Fibroblast of skin of left quadriceps (primary cell): ENCODE measurements around the gene ALG10B.
"Not testable (repeated sequence)": the region's sequence is repeated elsewhere in the genome, so short reads cannot be mapped to it uniquely, and the experiment has no call there.

Experiments used
- DNase-seq, 2 experiments: peaks; one replicate each; pipeline ENCODE4 v3.0.0-alpha.2; 2013; ENCODE audit warnings: low read depth in 2 of 2

Gene ALG10B, protein sequence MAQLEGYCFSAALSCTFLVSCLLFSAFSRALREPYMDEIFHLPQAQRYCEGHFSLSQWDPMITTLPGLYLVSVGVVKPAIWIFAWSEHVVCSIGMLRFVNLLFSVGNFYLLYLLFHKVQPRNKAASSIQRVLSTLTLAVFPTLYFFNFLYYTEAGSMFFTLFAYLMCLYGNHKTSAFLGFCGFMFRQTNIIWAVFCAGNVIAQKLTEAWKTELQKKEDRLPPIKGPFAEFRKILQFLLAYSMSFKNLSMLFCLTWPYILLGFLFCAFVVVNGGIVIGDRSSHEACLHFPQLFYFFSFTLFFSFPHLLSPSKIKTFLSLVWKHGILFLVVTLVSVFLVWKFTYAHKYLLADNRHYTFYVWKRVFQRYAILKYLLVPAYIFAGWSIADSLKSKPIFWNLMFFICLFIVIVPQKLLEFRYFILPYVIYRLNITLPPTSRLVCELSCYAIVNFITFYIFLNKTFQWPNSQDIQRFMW

DNA sequence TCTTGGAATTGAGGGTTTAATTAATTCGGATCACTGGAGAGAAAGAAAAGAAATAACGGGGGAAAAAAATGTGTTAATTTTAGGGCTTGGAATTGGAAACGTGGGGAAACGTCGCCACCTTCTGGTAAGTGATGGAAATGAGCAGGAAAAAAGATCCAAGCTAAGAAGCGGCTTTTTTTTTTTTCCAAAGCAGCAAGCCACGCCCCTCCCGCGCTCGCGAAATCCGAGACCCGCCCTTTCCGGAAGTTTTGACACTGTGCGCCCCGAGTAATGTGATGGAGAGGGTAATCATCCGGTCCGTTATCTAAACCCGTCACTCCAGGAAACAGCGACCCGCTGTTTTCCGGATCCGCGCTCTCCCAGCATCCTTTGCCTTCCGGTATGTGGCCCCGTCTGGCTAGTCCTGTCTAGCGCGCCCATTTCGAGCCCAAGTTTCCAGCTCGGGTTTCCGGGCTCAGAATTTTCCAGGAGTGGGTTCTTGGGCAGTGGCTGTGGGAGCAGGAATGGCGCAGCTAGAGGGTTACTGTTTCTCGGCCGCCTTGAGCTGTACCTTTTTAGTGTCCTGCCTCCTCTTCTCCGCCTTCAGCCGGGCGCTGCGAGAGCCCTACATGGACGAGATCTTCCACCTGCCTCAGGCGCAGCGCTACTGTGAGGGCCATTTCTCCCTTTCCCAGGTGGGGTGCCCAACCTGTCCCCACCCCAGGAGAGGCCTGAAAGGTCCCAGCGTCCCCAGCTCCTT, at the start of gene ALG10B:
Gene ALG10B, plus strand, starts transcription at position 384 of the 739 bp plus-strand sequence. Its CDS starts 120 bp downstream, at position 504.
- DNase-seq, result peak; percentile 95

DNA sequence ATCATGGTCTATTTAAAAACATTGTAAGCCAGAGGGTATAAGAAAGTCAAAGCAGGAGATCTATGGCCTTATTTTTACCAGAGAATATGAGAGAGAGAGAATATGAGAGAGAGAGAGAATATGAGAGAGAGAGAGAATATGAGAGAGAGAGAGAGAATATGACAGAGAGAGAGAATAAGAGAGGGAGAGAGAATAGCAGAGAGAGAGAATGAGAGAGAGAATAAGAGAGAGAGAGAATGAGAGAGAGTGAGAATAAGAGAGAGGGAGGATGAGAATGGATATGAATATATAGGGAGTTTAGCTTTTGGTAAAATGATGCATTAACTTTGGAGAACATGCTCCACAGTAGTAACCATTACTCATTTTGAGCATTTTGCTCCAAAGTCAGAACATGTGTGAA, 48.0 kb upstream of the ALG10B start:
- no peak for DNase-seq

DNA sequence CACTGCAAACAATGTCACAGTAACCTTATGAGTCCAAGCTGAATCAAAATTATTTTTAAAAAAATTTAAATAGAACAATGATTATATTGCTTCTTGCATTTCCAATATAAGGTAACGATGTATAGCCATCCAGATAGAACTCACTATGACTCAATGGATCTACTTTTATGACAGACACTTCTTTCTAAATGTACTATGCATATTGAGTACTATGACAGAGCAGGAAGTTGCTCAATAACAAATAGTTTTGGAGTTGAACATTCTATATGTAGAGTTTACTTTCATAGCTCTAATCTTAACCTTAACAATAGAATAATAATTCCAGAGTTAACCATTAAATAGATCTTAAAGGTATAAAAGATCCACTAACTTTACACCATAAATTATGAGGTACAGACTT, 46.7 kb upstream of the ALG10B start:
- no peak for DNase-seq

DNA sequence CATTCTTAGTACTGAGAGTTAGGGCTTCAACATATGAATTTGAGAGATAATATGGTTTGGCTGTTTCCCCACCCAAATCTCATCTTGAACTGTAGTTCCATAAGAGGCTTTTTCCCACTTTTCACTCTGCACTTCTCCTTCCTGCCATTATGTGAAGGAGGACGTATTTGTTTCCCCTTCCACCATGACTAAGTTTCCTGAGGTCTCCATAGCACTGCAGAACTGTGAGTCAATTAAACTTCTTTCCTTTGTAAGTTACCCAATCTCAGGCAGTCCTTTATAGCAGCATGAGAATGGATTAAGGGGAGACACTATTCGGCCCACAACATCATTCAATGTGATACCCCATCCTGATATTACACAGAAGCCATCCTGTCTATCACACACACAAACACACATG, 36.8 kb upstream of the ALG10B start:
- DNase-seq, result no peak

DNA sequence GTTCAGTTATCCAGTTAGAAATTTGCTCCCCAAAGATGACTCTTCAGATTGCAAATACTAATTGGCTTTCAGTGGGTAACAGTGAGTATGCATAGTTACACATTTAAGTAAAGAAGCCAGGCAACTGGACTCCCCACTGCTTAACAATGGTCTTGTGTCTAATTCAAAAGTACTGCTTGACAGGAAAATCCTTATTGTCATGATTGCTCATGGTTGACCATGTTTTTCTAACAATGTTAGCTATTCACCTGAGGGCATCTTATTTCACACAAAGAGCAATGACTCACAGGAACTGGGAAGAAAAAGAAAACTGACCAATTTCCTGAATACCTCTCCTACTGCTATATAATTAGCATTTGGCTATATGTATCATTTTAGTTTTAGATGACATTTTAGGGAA, 33.7 kb upstream of the ALG10B start:
- DNase-seq, result no peak

DNA sequence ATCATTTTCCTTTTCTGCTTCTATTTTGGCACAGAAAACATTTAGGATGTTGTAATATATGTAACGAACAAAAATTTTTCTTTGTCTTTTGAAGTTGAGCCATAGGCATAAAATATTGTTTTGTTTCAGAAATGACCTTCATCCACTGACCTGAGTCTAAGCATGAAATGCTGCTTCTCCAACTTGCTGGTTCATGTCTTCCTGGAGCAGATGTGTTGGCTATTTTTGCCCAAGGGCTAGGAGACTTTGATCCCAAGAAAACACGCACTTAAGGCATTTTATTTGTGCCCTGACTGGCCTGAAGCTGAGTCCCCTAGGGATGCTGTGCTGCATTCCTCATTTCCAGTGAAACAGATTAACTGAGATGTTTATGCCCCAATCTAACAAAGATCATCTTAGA, 27.2 kb upstream of the ALG10B start:
- no peak for DNase-seq

DNA sequence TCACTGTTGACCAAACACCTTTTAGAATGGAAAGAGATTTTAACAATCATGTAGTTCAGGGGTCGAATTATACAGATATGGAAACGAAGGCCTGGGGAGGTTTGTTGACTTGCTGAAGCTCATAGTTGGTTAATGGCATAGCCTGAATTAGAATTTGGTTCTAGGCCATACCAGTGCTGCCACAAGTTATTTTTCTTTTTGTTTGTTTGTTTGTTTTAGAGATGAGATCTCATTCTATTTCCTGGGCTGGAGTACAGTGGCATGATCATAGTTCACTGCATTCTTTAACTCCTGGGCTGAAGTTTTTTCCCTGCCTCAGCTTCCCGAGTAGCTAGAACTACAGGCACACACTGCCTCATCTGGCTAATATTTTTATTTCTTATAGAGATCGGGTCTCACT, 25.4 kb upstream of the ALG10B start:
- no peak for DNase-seq

DNA sequence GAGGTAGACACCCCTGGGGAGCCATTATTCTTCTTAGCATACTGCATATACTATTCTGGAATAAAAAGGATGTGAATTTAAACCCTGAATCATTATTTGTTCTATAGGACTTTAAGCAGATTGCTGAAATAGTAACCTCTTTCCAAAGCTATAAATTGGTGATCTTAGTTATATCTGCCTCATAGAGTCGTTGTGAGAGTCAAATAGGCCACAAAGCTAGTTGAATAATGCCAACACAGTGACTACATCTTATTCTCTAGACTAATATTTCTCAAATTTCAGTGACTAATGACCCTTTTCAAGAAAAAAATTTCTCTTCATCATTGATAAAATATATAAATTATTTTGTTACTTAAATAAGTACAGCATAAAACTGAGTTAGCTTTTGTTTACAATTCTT, 13.6 kb upstream of the ALG10B start:
- not testable (repeated sequence) for DNase-seq

DNA sequence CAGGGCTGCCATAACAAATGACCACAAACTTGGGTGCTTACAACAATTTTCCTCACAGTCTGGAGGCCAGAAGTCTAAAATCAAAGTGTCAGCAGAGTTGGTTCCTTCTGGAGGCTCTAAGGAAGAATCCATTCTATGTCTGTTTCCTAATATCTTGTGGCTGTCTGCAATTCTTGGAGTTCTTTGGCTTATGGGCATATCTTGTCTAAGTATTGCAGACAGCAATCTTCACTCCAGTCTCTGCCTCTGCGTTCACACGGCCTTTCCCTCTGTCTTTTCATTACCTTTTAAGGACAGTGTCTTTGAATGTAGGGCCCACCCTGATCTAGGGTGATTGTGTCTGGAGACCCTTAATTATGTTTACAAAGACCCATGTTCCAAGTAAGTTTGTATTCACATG, 5.4 kb downstream of the ALG10B start:
- DNase-seq, result not testable (repeated sequence)

DNA sequence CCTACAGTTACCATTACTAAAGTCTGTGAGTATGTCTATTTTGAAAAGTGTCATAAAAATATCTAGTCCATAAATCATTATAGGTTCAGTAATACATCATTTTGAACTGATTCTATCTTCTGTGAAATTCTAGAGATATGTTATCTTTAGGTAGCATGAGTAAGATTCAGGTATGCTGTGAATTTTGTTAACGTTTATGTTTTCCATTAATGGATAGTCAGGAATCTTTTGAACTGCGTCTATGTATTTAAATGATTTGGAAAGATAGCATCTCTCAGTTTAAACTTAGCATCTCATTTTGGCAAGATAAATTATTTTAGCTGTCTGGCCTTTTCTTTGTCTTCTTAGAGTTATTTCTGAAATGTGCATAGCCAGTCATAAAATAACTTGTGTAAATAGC, 8.3 kb downstream of the ALG10B start:
- no peak for DNase-seq

DNA sequence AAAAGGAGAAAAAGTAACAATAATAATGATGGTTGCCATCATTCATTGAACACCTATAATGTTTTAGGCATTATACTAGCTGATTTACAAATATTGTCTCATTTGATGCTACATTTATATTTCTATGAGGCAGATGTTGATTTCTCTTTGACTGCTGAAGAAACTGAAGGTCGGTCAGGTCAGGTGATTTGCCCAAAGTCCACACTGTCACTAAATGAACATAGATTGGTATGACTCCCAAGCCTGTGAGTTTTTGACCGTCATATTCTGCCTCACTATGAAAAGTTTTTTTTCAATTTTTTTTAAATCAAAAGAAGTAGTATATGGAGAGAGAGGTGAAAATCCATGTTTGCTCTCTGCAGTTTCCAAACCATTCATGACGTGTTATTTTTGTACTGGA, 10.8 kb downstream of the ALG10B start:
- no peak for DNase-seq

DNA sequence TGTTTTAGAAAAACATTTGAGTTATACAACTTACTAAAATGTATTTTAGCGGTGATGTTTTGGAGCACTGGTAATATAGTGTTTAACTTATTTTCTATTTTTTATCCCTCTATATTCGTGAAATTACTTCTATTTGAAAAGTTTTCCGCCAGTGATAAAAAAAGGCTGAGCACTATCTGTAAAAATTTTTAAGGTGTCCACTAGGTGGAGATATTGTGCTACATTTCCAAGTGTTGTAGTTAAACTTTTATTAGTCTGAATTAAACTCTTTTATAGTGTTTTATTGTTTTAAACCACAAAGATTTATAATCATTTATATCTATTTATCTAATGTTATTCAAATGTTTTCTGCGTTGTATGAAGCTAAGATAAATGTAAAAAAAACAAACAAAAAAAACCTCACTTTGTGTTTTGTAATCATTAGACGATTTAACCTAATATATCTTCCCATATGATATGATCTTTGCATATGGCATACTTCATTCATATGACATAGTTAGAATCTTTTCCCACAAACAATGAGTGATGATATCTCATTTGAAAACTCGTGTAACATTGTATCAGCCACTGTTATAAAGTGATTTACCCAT, 11.8 kb downstream of the ALG10B start:
- DNase-seq, result peak in 1 of 2 experiments; percentile 5

DNA sequence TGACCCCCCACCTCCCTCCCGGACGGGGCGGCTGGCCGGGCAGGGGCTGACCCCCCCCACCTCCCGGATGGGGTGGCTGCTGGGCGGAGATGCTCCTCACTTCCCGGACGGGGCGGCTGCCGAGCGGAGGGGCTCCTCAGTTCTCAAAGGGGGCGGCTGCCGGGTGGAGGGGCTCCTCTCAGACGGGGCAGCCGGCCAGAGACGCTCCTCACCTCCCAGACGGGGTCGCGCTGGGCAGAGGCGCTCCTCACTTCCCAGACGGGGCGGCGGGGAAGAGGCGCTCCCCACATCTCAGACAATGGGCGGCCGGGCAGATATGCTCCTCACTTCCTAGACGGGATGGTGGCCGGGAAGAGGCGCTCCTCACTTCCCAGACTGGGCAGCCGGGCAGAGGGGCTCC, 13.8 kb downstream of the ALG10B start:
- not testable (repeated sequence) for DNase-seq

DNA sequence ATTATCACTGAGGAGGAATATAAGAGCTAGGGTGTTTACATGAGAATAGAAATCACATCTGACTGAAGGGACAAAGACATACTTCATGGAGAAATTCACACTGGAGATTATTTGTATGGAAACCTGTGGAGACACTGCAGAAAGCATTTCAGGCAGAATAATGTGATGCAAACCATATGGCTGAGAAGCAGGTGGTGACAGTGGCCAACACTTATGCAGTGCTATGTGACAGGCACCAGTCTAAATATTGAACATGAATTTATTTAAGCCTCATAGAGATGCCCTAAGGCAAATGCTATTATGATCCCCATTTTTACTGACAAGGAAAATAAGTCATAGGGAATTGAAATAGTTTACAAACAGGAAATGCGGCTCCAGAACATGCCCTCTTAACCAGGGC, 16.2 kb downstream of the ALG10B start:
- DNase-seq, result no peak

DNA sequence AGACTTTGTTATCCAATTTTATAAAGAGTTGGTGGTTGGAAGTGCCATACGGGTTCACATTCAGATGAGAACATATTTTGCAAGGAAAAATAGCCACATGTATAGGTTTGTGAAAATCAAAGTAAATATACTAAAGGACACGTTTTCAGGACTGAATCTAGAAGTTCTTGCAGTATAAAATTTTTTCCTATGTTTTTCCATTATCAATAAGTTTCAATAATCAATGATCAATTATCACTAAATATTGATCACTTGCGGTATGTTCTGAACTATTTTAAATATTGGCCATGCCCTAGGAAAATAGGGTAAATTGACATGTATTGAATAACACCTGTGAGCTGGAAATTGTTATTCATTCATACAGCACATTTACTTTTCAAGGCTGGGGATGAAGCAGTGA, 25.9 kb downstream of the ALG10B start:
- DNase-seq, result no peak

DNA sequence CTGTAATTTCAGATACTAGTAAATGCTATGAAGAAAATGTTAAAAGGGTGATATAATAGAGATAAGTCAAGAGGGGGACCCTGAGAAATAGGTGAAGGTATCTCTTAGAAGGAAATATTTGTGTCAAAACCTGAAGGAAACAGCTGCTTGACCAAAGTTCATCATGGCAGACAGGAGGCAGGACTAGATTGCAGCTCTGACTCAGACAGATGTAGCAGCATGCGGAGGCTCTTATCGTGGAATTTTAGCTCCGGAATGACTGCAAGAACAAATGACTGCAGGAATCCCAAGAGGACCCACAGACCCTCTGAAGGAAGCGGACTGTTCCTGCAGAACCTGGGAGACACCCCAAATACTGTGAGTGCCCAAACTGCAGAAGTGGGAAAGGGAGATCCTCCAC, 26.7 kb downstream of the ALG10B start:
- not testable (repeated sequence) for DNase-seq

DNA sequence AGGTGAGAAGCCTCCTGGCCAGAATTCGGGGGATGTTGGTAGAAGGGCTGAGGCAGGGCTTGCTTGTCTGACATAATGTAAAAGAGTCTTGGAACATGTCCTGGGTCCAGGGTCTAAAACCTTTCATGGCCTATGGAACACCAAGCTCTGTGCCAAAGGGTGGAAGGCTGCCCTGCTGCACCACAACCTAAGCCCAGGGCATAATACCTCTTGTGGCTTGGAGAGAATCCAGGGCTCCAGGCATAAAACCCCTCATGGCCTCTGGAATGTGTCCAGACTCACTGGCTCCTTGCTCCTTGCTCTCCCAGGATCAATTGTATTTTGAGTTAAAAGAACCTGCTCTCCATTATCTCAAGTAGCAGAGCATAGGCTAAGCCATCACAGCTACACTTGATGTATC, 27.3 kb downstream of the ALG10B start:
- not testable (repeated sequence) for DNase-seq

DNA sequence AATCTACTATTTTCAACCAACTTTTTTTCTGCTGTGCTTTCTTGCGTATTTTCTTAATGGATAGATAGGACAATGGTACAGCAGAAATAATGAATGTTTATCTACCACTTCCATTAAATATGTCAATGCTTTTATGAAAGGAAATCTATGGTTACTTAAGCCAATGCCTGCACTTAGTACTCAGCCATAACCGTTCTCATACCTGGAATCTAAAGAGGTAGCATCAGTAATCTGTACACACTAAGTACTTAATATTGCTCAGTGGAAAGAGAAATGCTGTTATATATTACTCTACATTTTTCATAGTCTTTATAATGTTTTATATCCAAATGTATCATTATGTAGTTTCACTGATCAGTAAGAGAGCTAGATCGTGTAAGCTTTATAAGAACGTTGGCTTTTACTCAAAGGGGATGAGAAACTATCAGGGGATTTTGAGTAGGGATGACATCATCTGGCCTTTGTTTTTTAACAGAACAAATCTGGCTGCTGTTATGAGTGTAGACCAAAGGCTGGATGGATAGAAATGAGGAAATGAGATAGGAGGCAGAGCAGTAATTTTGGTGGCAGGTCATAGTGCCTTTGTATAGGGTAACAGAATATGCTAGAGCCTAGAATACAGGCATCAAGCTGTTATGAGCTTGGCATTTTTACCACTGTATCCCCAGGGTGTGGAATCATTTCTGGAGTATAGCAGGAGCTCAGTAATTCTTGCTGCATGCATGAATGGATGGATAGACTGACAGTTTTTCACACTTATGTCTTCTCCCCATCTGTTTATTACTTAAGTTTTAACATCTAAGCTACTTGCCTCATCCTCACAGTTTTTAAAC, 34.0 kb downstream of the ALG10B start:
- DNase-seq, result no peak

DNA sequence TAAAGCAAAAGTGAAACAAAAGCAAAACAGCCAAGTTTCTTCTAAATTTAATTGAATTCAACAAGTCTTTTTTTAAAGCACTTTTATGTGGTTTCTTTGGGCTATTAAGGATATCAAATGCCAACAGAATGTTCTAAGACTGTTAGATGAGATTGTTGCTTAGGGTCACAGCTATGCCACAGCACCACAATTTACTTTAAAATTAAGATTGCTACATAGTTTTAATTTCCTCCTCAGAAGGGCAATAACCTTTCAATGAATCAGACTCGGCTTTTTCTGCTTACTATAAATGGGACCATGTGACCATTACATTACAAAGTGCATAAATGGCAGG, 34.6 kb downstream of the ALG10B start:
- DNase-seq, result not testable (repeated sequence)

DNA sequence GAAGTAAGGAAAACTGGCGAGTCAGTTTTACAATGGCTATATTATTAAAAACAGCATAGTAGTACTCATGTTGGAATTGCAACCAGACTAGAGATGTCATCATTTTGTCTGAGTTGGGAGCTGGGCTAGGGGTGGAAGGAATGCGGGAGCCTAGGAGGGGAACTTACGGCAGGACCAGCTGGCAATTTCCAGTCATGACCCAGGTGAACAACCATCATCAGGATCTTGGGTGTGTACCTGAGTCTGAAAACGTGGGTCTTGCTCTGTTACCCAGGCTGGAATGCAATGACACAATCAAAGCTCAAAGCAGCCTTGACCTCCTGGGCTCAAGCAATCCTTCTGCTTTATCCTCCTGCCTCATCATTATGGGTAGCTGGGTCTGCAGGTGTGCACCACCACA, 50.9 kb downstream of the ALG10B start:
- no peak for DNase-seq

DNA sequence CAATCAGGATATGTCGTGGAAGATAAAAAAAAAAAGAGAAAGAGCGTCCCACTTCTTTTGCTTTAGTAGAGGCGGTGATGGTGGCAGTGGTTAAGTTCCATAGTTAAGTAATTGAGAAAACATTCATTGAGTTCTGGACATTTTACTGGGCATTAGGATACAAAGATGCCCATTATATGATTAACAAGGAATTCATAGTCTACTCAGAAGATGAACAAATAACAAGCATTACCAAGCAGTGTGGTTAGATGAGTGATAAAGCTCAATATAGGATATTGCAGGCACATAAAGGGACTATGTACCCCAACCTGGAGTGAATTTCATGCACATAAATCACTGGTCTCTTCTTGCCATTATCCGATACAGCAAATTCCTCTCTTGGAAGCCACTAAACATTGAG, 53.7 kb downstream of the ALG10B start:
- DNase-seq, result no peak

DNA sequence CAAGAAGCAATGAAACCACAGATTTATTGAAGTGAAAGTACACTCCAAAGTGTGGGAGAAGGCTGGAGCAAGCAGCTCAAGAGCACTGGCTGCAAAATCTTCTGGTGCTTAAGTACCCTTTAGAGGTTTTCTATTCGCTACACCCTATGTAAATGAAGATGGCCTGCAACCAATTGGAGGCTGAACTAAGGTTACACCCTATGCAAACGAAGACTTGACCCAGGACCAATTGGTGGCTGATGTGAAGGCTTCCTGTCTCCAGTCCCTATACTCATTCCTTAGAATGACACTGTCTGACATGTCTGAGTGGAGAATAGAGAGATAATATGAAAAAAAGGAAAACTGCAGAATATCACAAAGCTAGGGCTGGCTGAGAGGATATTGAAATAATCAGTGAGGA, 57.2 kb downstream of the ALG10B start:
- DNase-seq, result no peak
